DOHH2 (cell line): ENCODE data around the gene IFNLR1.
A peak's percentile ranks its signal among the peaks of the same experiment; 100 is the strongest.

Source experiments
- H3F3A ChIP-seq: fragments of 200-600 bp; sonication (generic), shearing (Covaris generic); 2 replicates; pipeline ENCODE4 v1.6.0; 2016; ENCODE audit warnings: antibody characterized with exemption, mild to moderate bottlenecking; ENCODE audit not compliant: control insufficient read depth, insufficient read depth
- H3K27ac ChIP-seq: fragments of 200-600 bp; sonication (generic); 2 replicates; pipeline ENCODE4 v1.5.1; 2014; ENCODE audit warnings: low read depth, mild to moderate bottlenecking, low read length, moderate library complexity
- H3K27me3 ChIP-seq: fragments of 200-600 bp; sonication (generic); 2 replicates; pipeline ENCODE4 v1.6.1; 2014; ENCODE audit warnings: mild to moderate bottlenecking, low read length, mixed read lengths; ENCODE audit not compliant: control insufficient read depth
- H3K36me3 ChIP-seq: fragments of 200-600 bp; sonication (generic); 2 replicates; pipeline ENCODE4 v1.6.1; 2014; ENCODE audit warnings: mild to moderate bottlenecking, low read length, moderate library complexity, mixed read lengths; ENCODE audit not compliant: control insufficient read depth
- H3K4me1 ChIP-seq: fragments of 200-600 bp; sonication (generic); 2 replicates; pipeline ENCODE4 v1.6.1; 2014; ENCODE audit warnings: mild to moderate bottlenecking, low read length, mixed read lengths; ENCODE audit not compliant: control insufficient read depth
- H3K4me2 ChIP-seq: fragments of 200-600 bp; sonication (generic); 2 replicates; pipeline ENCODE4 v1.6.0; 2014; ENCODE audit warnings: mild to moderate bottlenecking, low read length, moderate library complexity
- H3K4me3 ChIP-seq: fragments of 200-600 bp; sonication (generic); 2 replicates; pipeline ENCODE4 v1.5.1; 2014; ENCODE audit warnings: mild to moderate bottlenecking, low read length, mixed read lengths
- H3K79me2 ChIP-seq: fragments of 200-600 bp; sonication (generic); 2 replicates; pipeline ENCODE4 v1.6.1; 2014; ENCODE audit warnings: mild to moderate bottlenecking, low read length, mixed read lengths; ENCODE audit not compliant: control insufficient read depth
- H3K9me2 ChIP-seq: fragments of 200-600 bp; sonication (generic); replicated peaks from 2 replicates; pipeline ENCODE4 v1.6.1; 2014; ENCODE audit warnings: mild to moderate bottlenecking, low read length, mixed read lengths; ENCODE audit not compliant: control insufficient read depth
- H3K9me3 ChIP-seq: fragments of 200-600 bp; sonication (generic); 2 replicates; pipeline ENCODE4 v1.6.1; 2014; ENCODE audit warnings: antibody characterized with exemption, low read length, mixed read lengths; ENCODE audit not compliant: control insufficient read depth, insufficient read depth
- H4K20me1 ChIP-seq: fragments of 200-600 bp; sonication (generic); 2 replicates; pipeline ENCODE4 v1.6.0; 2014; ENCODE audit warnings: low read depth, mild to moderate bottlenecking, antibody characterized with exemption, low read length, moderate library complexity; ENCODE audit not compliant: control insufficient read depth, insufficient read depth
- EZH2phosphoT487 ChIP-seq: fragments of 200-600 bp; sonication (generic); IDR thresholded peaks from 2 replicates; pipeline ENCODE4 v1.6.1; 2017; ENCODE audit warnings: borderline replicate concordance, mild to moderate bottlenecking, antibody characterized with exemption, low read length, moderate library complexity, mixed read lengths
- TF ChIP-seq, protein P1 (sequence below): fragments of 200-600 bp; sonication (generic); IDR thresholded peaks from one replicate; pipeline ENCODE4 v1.5.1; 2014; ENCODE audit warnings: antibody characterized with exemption, mild to moderate bottlenecking, low read depth, low read length; ENCODE audit not compliant: poor library complexity, severe bottlenecking

The IFNLR1 gene

DNA sequence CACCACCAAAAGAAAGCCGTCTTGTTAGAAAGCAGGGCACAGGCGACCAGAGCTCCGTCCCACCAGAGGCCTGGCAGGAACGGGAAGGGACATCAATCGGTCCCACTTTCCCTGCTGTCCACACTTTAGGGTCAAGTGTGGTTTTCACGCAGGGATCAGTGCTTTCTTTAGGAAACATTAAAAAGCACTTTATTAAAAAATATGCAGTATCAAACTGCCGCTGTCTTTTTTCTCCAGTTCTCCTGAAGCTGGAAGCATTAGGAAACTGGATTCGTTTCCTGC lies 437 bp downstream of the IFNLR1 start:
- H3K4me3 ChIP-seq = peak overlapping the region; percentile 93
- TF ChIP-seq, protein P1, sequence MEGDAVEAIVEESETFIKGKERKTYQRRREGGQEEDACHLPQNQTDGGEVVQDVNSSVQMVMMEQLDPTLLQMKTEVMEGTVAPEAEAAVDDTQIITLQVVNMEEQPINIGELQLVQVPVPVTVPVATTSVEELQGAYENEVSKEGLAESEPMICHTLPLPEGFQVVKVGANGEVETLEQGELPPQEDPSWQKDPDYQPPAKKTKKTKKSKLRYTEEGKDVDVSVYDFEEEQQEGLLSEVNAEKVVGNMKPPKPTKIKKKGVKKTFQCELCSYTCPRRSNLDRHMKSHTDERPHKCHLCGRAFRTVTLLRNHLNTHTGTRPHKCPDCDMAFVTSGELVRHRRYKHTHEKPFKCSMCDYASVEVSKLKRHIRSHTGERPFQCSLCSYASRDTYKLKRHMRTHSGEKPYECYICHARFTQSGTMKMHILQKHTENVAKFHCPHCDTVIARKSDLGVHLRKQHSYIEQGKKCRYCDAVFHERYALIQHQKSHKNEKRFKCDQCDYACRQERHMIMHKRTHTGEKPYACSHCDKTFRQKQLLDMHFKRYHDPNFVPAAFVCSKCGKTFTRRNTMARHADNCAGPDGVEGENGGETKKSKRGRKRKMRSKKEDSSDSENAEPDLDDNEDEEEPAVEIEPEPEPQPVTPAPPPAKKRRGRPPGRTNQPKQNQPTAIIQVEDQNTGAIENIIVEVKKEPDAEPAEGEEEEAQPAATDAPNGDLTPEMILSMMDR = no peak
- TF ChIP-seq EZH2phosphoT487 = no peak

DNA sequence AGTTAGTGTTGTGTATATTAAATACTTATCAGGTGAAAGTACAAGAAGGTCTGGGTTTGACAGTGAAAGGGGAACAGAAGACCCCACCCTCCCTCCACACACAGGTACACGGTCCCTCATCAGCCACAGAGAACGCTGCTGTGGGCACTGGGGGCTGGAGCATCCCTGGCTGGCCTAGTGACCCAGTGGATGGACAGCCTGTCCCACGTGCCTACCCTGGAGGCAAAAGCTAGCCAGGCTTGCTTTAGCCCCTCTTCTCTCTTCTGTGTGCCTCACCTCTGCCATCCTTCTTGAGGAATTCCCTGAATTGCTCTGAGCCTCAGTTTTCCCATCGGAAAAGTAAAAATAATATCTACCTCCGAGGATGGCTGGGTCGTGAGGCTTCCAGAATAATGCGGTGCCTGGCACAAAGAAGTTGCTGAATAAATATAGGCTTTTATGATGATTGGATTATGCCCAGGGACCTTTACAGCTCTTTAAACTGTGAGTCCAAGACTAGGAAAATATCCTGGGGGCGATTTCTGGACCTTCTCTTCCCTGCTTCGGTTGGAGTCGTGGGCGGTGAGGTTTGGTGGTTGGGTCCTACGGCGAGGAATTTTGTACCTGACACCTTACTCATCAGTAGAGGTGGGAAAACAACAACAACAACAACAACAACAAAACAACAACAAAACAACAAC lies 918 bp downstream of the IFNLR1 start:
- Histone ChIP-seq H3K4me1 (peaks cover 74% of the 10 kb centered on the region), H3K27me3 (no peaks in the 10 kb centered on the region), H3K4me3 (peak overlapping the region; percentile 93), H3K4me2 (peak overlapping the region; percentile 91), H3K27ac (peak overlapping the region; percentile 99), H3F3A (peaks cover 25% of the 10 kb centered on the region), H3K79me2 (peaks cover 66% of the 10 kb centered on the region), H3K36me3 (peaks cover 51% of the 10 kb centered on the region), H4K20me1 (peaks cover 17% of the 10 kb centered on the region; the same call in 1 of the 2 replicates), H3K9me3 (no peaks in the 10 kb centered on the region), H3K9me2 (no peaks in the 10 kb centered on the region)
- no peak for TF ChIP-seq EZH2phosphoT487
- TF ChIP-seq, protein P1 = no peak

More for the DNA sequence above, 437 bp downstream of the IFNLR1 start:
- Histone ChIP-seq H4K20me1 (0 out of 2 replicates have a peak, but pooled peaks cover 12% of the 10 kb centered on the region), H3K4me1 (peaks cover 74% of the 10 kb centered on the region), H3K27ac (peak overlapping the region; percentile 99), H3K27me3 (no peaks in the 10 kb centered on the region), H3F3A (peaks cover 30% of the 10 kb centered on the region), H3K36me3 (peaks cover 51% of the 10 kb centered on the region), H3K9me3 (no peaks in the 10 kb centered on the region), H3K79me2 (peaks cover 61% of the 10 kb centered on the region), H3K4me2 (peak overlapping the region; percentile 91), H3K9me2 (no peaks in the 10 kb centered on the region)

DNA sequence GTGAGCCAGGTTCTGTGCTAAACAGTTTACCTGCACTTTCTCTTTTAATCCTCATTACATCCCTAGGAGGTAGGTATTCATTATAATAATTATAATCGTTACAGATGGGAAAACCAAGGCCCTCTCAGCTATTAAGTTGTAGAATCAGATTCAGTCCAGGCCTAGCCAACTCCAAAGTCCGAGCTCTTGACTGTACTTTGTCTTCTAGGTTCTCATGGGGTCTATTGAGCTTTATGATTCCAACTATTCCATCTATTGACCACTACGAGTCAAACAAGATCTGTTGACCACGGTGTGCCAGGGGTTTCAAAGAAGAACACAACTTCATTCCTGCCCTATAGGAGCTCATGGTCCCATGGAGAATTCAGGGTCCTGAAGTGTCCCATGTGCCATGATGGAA lies 2.0 kb downstream of the IFNLR1 start:
- Histone ChIP-seq H3K4me3 (peak overlapping the region; percentile 93), H4K20me1 (peaks cover 17% of the 10 kb centered on the region; the same call in 1 of the 2 replicates), H3K4me2 (peak overlapping the region; percentile 91), H3K4me1 (peaks cover 69% of the 10 kb centered on the region), H3K36me3 (peaks cover 62% of the 10 kb centered on the region), H3K79me2 (peaks cover 77% of the 10 kb centered on the region), H3K27me3 (no peaks in the 10 kb centered on the region), H3K27ac (peak overlapping the region; percentile 99), H3K9me3 (no peaks in the 10 kb centered on the region), H3K9me2 (no peaks in the 10 kb centered on the region), H3F3A (peaks cover 20% of the 10 kb centered on the region)
- no peak for TF ChIP-seq EZH2phosphoT487
- TF ChIP-seq, protein P1 = no peak
